HuH-7 (cell line): ENCODE data around the gene SETD3.
A peak's percentile ranks its signal among the peaks of the same experiment; 100 is the strongest.

Experiments
- DNase-seq: peaks from one replicate; pipeline ENCODE4 v3.0.0; 2011; ENCODE audit warnings: low spot score

SETD3 gene

DNA sequence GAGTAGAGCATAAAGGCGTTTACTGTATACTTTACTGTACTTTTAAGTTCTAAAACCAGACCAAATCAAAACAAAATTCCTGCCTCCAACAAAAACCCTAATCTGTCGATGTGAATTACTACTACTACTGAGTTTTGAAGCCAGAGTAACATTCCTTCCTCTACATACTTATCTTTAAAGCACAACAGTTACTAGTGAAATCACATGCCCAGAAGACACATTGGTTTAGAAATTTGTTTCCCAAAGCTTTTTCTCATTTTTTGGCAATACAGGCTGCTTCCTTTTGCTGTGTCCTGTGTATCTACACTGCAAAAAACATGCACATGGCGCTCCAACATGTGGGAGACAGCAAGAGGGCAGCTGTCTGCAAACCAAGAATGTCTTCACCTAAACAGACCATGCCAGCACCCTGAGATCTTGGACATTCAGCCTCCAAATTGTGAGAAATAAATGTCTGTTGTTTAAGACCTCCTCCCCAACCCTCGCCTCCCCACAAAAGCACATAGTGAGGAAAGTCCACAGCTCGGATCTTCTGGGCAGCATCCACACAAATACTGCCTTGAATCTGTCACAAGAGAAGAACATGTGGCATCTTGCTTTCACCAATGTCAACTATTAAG, 21.1 kb downstream of the SETD3 start:
- DNase-seq, result no peak

DNA sequence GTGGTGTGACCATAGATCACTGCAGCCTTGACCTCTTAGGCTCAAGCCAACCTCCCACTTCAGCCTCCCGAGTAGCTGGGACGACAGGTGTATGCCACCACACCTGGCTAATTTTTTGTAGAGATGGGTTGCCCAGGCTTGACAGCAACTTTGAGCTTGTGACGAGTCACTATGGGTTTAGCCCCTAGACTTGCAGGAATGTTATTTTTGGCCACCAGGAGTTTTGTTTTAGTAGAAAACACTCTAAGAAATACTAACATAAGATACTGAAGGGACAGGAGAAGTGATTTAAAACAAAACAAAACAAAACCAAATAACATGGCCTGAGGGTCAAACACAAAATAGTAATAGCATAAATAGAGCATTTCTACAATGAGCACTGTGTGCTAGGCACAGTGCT, 26.4 kb downstream of the SETD3 start:
- DNase-seq, result no peak

DNA sequence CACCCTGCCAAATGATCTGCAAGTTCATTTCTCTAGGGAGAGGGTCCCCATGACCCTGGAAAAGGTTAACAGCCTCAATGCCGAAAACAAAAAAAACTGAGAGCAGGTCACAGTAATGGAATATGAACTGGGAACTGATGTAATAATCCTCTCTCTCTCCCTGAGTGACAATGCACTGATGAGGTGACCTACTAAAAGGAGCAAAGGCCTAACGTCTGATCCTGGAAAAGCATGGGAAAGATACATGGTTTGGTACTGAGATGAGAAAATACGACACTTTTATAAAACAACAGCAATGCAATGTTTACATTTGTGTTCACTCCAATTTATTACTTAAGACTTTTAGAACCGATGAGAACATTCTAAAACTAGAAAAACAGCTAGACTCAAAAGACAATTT, 27.7 kb downstream of the SETD3 start:
- no peak for DNase-seq

DNA sequence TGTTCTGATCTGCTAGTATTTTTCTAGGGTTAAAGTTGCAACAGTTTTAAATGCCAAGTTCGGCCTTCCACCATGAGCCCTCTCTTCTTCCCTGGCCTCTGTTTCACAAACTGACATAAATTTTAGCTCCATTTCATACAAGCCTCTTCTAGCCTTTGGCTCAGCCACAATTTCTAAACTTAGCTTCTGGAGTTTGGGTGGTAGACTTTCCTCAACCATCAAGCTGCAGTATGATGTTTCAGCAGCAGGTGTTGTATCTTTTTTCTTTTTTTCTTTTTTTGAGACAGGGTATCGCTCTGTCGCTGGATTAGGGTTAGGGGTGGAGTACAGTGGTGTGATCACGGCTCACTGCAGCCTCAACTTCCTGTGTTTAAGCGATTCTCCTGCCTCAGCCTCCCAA, 29.4 kb downstream of the SETD3 start:
- no peak for DNase-seq

DNA sequence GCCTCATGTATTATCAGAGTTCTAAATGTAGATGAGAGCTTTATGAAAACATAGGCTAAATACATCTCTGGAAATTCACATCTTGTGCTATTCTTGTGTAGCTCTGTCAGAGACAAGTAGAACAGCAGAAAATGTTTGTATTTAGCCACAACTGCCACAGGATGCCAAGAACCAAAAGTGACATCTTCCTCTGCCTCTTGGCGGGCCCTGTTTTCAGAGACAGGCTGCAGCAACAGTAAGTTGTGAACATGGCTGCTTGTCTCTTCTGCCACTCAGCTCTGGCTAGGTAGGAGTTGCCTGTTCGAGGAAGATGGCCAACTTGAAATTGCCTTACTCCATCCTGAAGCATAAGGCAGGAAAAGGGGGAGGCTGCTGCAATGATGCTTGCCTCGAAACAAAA, 30.4 kb downstream of the SETD3 start:
- no peak for DNase-seq

DNA sequence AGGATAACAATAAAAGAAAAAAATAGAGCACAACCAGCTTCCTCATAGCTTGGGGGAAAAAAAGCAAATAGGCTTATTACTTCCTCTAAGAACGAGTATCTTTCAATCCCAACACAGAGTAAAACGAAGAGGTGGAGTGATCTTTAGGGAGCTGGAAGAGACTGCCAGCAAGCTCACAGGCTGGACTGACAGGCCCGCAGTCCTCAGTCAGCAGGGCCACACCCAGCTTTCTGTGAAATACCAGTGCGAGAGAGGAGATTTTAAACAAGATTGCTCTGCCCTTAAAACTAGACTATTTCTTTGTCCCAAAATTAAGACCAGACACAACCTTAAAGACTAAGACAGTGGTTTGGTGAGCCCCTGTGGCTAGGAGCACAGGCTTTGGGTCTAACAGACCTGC, 32.9 kb downstream of the SETD3 start:
- no peak for DNase-seq

DNA sequence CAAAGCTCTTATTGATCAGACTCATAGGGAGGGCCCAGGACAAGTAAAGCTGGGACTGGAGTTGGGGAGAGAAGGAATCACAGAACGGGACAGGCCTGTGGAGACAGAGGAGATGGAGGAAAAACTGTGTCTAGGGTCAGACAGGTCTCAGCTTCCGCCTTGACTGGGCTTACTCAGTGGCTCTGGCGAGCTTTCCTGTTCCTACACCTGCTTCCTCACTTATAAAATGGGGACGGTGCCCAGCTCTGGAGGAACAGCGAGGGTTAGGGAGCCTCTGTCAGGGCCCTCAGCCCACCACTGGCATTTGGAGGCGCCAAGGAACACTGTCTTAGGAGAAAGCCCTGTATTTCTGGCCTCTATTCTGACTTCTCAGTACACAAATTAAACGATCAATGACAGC, 34.7 kb downstream of the SETD3 start:
- no peak for DNase-seq

DNA sequence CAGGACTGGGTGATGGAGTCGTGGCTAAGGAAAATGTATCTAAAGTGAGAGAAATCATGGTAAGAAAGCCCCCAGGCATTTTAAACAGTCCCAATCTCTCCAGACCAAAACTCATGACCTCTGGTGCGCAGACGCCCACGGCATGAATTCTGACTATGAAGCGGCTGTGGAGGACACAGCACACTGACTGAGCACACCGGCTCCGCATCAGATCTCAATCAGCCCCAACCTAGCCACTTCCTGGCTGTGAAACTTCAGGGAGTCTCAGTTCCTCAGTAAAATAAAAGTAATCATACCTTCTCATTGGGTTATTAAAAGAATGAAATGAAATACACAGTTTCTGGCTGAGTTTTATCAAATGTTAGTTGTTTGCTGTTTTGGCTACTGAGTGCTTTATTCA, 38.7 kb downstream of the SETD3 start:
- DNase-seq, result no peak

DNA sequence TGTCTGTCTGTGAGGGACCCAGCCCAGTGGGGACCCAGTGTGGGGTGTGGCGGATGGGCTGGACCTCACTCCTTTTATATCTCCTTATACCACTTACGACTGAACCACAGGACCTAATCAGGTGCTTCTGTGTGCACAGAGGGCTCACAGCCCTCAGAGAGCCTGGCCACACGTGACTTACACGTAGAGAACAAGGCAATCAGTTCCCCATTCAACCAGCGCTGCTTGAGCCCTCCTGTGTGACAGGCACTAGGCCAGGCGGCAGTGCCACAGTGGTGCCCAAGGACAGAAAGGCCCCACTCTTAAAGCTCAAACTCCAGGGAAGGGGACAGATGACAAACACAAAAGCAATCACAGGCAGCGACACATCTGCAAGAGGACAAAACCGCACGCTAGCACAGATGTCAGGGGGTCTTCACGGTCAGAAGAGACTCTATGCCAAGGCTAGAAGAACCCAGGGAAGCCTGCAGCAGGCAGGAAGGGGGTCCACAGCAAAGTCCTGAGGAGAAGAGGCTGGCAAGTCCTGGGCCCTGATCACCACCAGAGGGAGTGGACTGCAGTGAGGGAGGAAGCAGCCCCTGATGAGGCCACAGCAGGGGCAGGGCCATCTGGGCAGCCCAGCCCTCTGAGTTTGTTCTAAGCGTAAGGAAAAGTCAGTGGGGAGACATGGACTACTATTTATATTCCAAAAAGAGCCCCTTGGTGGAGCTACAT, 39.3 kb downstream of the SETD3 start:
- DNase-seq, result no peak

DNA sequence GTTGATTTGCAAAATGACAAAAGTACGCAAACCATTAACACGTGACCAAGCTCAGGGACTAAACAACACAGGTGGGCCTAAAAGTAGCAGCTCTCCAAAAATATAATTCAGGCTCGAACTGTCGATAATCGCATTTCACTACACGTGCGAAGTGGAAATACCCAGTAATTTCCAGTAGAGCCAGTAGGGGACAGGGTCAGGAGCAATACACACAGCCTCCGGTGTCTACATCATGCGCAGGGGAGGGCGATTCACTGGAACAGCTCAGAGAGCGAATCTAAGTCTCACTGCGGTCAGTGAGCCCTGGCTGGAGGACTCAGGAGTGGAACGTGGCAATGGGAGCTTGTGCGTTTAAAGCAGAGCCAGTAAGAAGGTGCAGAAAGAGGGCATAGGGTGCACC, 40.4 kb downstream of the SETD3 start:
- no peak for DNase-seq

DNA sequence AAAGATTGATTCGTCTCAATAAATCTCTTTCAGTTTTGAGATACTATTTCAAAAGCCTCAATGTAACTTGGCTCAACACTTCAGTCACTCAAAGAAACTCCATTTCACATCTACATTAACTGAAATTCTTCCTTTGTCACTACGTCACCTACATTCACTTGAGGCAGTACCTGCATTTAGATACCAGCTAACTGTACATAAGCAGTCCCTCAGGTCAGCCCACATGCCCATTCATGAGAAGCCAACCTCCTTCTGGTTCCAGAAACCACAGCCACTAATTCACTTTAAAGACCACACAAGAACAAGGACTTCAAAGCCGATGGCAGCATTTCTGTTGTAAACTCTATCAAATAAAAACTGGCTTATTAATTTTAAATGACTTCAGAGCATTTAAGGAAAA, 43.0 kb downstream of the SETD3 start:
- no peak for DNase-seq

DNA sequence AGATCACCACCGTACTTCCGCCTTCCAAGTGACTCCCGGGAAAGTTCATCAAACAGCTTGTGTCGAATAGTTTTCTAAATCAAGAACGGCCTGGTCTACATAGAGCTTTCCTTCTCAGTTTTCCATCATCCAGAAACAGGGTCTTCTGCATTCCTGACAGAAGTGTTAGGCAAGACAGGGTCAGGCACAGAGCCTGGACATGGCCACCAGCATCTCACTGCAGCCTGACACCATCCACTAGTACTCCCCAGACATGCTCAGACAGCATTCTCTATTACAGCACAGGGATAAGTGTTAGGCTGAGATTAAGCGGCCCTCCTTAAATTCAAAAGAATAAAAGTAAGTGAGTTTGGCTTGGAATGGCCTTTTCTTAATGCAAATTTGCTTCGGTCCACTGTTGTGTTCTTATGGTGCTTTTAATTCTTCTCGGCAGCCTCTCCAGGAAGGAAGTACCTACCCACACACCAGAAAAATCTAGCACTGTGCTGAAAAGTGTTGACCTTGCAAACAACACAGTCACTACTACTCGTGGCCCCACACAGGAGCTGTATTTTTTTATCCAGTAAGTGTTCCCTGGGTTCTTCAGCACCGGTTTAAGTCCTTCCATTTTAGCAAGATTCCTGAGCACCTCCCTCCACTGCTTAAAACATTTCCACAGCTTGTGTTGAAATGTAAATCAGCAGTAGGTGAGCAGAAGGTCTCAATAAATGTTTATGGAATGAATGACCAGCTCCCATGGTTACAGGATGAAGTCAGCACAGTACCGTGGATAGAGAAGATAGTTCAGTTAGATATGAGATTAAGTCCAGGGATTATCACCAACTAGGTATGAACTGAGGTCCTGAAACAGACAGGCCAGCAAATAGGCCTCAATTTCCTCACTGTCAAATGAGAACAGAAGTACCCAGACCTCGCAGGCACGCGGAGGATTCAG, 44.1 kb downstream of the SETD3 start:
- no peak for DNase-seq

DNA sequence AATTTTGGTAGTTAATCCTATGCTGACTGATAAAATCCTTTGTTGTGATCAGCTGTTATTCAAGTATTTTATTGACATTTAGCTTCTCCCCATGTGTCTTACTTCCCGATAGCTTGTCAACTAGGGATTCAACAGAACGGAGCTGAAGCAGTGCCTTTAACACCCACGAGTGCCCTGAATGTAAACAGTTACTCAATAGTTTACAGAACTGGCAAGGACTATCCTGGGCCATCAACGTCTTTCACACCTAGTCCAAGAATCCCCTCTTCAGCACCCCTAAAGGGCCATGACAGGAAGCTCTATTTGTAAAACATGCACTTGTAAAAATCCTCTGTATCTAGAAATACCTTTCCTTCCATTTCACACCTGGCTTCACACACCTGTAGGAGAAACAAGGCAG, 45.3 kb downstream of the SETD3 start:
- no peak for DNase-seq

DNA sequence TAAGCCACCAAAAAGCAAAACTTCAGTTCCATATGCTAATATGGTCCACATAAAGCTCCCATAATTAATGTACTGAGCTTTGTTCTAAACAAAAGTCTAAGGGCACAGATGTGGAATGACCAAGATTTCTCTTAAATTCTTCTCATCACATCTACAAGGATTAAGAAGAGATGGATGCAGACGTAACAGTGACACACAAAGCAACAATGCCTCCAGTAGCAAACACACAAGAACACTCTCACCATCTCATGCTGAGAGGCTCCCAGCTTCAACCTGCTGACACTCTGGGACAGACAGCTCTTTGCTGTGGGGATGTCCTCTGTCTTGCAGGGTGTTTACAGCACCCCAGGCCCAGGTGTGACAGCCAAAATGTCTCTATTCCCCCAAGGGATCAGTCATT, 48.2 kb downstream of the SETD3 start:
- DNase-seq, result no peak

DNA sequence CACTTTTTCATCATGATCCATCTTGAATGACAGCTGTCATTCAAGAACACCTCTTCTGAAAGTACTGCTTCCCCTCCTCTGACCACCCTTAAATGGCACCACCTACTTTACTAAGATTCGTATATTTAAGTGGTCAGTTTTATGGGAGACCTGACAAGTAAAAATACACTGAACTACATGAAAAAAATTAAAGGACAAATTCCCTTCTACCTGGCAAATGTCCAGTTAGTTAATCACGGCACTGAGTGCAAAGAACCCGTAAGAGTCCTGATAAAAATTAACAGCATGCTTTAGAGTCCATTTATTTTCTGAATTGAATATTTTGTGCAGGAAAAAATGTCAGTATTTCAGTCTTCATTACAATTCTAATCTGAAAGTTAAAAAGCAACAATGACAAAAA, 48.7 kb downstream of the SETD3 start:
- no peak for DNase-seq

DNA sequence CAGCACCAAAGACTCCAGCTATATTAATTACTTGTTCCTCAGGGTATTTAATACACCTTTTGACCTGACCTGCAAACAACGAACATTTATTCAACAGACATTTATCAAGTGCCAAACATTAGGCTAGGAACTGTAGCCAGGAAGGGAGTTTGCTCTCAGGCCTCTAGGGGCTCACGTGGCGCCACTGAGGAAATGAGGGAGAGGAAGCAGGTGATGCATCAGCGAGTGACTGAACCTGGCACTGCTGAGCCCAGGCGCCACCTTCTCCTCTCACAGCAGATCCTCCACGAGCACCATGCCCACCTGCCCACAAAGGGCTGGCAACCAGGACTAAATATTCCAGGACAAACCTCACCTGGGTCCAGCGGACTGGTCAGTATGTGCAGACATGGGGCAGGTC, 50.2 kb downstream of the SETD3 start:
- peak; percentile 34 for DNase-seq

DNA sequence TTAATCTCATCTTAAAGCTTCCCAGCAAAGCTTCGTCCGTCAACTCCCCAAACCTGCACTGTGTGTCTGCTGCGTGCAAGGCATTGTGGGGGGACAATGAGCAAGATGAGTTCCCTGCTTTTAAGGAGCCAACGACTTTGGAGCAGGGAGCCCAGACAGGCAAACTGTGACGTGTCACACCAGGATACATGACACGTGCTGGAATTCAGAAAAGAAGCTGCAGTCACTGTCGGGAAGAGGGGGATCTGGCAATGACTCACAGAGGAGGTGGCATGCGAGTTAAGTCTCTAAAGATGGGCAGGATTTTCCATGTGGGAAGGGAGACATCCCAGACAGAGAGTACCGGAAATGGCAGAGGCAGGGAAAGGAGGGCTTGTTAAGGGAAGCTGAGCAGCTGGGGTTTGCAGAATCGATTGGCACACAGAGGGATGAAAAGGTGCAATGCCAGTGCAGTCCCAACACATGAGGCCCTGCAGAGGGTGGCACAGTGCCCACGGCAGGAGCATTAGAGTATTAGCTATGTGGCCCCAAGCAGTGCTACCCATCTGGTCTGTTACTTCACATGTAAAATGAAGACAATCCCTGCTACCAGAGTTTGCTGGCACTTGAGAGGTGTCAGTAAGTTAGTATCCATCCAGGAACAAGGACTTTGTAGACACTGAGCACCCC, 52.9 kb downstream of the SETD3 start:
- no peak for DNase-seq

DNA sequence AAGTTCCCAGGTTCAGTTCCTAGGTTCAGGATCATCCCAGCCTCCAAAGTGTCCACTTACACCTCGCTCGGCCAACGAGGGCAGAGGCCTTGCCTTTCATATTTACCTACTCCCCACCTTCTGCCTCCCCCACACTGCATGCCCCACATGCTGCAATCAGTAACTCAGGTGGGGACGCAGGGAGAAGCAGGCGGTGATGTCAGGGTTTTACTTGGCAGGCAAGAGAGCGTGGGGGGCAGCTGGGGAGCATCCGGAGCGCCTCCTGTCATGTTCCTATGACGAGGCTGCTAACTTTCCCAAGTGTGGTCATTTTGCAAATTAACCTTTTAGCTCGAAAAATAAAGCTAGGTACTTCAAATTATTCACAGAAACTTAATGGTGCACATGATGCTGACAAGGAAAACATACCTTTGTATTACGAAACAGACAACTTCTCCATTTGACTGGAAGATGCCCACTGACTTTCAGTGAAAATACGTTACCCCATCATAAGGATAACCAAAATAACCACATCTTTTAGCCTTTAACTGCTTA, 53.8 kb downstream of the SETD3 start:
- no peak for DNase-seq

DNA sequence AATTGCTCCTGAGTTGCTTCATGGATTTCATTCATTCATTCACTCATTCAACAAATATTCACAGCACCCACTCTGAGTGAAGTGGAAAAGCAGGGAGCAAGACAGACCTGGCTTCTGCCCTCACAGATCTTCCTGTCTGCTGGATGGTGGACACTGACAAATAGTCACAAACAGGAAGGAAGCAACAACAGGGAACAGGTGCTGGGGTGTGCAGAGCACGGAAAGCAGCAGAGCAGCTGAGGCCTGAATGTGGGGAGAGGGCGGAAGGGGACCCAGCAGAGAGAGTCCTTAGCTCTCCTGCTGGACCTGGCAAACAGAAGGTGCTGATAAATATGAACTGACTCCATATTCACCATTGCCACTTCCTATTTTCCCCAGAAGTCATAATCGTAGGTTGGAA, 54.4 kb downstream of the SETD3 start:
- no peak for DNase-seq

DNA sequence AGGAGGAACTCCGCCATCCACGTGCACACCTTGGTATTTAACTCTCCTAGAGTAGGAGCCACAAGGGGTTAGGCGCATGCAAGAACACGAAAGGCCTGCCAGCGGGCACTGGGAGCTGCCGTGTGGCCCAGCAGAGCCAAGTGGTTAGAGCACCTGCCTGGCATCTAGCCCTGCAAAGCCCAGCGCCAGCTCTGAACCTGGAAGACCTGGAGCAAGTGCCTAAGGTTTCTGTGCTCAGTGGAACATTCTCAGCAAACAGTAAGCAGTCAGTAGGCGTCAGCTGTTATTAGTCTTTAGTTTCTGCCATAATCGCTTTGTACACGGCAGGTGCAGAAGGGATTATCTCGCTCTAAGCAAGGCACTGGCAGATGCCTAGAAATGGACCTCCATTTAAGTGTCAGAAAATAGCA, 55.4 kb downstream of the SETD3 start:
- DNase-seq, result no peak

DNA sequence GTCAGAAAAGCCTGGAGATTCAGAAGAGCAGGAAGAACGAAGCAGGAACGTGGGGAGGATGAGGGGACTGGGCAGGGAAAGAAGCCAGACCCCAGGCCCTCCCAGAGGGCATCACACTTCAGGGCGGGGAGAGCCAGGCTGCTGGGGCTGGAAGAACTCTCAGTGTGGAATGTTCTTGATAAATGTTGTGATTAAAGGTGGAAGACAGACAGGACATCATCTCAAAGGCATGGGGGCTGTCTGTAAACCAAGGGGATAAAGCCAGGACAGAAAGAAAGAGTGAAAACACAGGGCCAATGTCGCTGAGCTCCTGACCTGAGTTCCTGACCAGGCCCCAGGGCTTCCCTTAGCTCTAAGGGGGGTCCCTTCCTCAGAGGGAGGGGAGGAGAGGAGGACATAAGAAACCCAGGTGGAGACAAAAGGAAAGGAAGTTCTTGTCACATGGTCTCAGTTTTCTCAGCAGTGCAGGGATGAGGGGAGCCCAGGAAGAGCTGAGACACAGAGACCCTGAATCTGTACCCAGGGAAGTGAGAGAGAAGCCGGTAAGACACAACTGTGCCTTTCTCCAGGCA, 56.3 kb downstream of the SETD3 start:
- no peak for DNase-seq

DNA sequence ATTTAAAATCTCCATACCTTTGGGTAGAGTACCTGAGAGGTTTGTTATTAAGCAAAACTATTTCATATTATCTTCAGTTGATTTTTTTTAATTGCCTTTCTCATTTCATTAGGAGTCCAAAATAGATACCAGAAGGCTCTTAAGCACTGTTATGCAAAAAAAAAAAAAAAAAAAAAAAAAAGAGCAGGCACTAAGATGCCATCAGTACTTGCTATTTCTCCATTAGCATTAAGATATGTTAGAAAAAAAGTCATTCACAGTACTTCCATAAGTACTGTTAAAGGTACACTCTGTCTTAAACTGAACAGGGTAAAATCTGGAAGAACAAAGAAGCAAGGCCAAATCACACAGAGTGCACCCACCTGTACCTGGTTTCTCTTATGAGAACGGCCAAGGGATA, 57.2 kb downstream of the SETD3 start:
- DNase-seq, result no peak
